Stomach (tissue), 9 donors: ENCODE results near the gene SORCS2. TPM values are rescaled to one million over a fixed set of nuclear protein-coding genes. Genes with fewer than 3 reads are reported as not detected.

Source experiments
- DNase-seq, 2 donors: peaks; one replicate each; pipeline versions ENCODE4 v3.0.0 to v3.0.0-alpha.2; 2013 to 2019
- H3K27ac ChIP-seq, 5 donors: fragments of 200-600 bp in 4 of 5; sonication (generic) in 4 of 5; one replicate each; pipeline ENCODE4 v1.5.1; 2013 to 2019; ENCODE audit warnings: mild to moderate bottlenecking in 1 of 5, moderate library complexity in 1 of 5
- H3K27me3 ChIP-seq, 3 donors: fragments of 200-600 bp; sonication (generic); one replicate each; pipeline ENCODE4 v1.5.1; 2017 to 2019; ENCODE audit warnings: mixed run types in 1 of 3
- H3K36me3 ChIP-seq, 4 donors: fragments of 200-600 bp; sonication (generic); 1 replicate in 3 of 4; 2 replicates in 1 of 4; pipeline ENCODE4 v1.5.1; 2016 to 2019
- H3K4me1 ChIP-seq, 4 donors: fragments of 200-600 bp; sonication (generic); one replicate each; pipeline ENCODE4 v1.5.1; 2016 to 2019
- H3K4me3 ChIP-seq, 4 donors: fragments of 200-600 bp; sonication (generic) in 3 of 4; one replicate each; pipeline ENCODE4 v1.5.1; 2016 to 2019; ENCODE audit warnings: mild to moderate bottlenecking in 1 of 4
- H3K9me3 ChIP-seq, 4 donors: fragments of 200-600 bp; sonication (generic); one replicate each; pipeline ENCODE4 v1.5.1; 2016 to 2019
- EP300 ChIP-seq: sonication (generic); formaldehyde crosslinking; IDR thresholded peaks from one replicate; pipeline ENCODE4 v1.6.1; 2017; ENCODE audit warnings: antibody characterized with exemption
- POLR2A ChIP-seq, 4 donors: fragments of 450-650 bp; IDR thresholded peaks; one replicate each; pipeline ENCODE4 v1.6.1; 2016; ENCODE audit warnings: antibody characterized with exemption in 4 of 4, control low read depth in 2 of 4, mild to moderate bottlenecking in 1 of 4, moderate library complexity in 1 of 4
- POLR2AphosphoS5 ChIP-seq, 3 donors: sonication (generic); formaldehyde crosslinking; IDR thresholded peaks; one replicate each; pipeline ENCODE4 v1.6.1; 2016; ENCODE audit warnings: antibody characterized with exemption in 3 of 3
- WGBS, 5 donors: extraction: QIAGEN DNeasy Blood & Tissue Kit in 3 of 5; methylation state at CpG; one replicate each; pipeline versions ENCODE4 v1.1.5 to v1.1.7; 2013 to 2018; 5-methylcytosine and 5-hydroxymethylcytosine counted together
- intact Hi-C: fragments of 100-400 bp; cut with DNase I; formaldehyde crosslinking; loops from one replicate; pipeline ENCODE4 v1.15.1; 2023; ENCODE audit warnings: low total_unique reads
- polyA plus RNA-seq, 3 donors: library from polyadenylated mRNA; stranded (reverse); fragments of 200-250 nt; gene quantifications; one replicate each; pipeline ENCODE4 v1.2.3, GENCODE V29; 2013
- total RNA-seq, 5 donors: library from RNA; depleted of rRNA; stranded (reverse); fragments of >200 nt; gene quantifications; one replicate each; pipeline versions ENCODE4 v1.1.0 to v1.2.3, GENCODE V29; 2014 to 2016
- TF ChIP-seq, protein P1 (sequence below), 7 experiments: fragments of 450-650 bp in 4 of 7; fragments of 200-600 bp in 3 of 7; sonication (generic) in 3 of 7; IDR thresholded peaks; one replicate each; pipeline ENCODE4 v1.5.1; 2016 to 2019; ENCODE audit warnings: antibody characterized with exemption in 7 of 7, control low read depth in 2 of 7, mild to moderate bottlenecking in 1 of 7
- donor health status: healthy with polysubstance abuse.
- donor health status: Bipolar disorder and iron deficiency.
- donor health status: healthy.

The SORCS2 gene
- total and polyA plus RNA-seq, 8 donors = under 0.01 to 13.0 (median 0.50) TPM; not detected in 1

DNA sequence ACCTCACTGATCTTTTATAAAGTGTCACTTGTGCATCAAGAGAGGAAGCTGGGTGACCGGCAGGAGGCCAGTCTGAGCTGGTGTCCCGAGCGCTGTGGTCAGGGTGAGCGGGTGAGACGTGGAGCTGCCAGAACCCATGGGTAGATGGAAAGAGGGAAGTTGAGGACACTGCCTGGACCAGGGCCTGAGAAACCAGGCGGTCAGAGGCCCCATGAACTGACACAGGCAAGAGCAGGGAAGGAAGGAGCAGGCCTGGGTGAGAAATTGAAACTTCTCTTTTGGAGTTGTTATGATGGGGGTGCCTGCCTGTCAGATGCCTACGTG lies 554.7 kb downstream of the SORCS2 start:
- intact Hi-C loops = no loop called here
- Histone ChIP-seq H3K4me1 (peaks cover 0 to 11% (median 0%) of the 10 kb centered on the region in 4 donors), H3K4me3 (no peak overlapping the region), H3K9me3 (no peaks in the 10 kb centered on the region), H3K36me3 (no peaks in the 10 kb centered on the region), H3K27ac (no peak overlapping the region), H3K27me3 (no peaks in the 10 kb centered on the region)
- WGBS, 5 donors = 92 to 94% (median 92%) methylated on average over 7 of the region's 7 CpGs
- TF ChIP-seq POLR2A (IDR thresholded peaks at IDR 0.05) = no peak
- no peak for TF ChIP-seq POLR2AphosphoS5 (IDR thresholded peaks at IDR 0.05)
- TF ChIP-seq, protein P1, sequence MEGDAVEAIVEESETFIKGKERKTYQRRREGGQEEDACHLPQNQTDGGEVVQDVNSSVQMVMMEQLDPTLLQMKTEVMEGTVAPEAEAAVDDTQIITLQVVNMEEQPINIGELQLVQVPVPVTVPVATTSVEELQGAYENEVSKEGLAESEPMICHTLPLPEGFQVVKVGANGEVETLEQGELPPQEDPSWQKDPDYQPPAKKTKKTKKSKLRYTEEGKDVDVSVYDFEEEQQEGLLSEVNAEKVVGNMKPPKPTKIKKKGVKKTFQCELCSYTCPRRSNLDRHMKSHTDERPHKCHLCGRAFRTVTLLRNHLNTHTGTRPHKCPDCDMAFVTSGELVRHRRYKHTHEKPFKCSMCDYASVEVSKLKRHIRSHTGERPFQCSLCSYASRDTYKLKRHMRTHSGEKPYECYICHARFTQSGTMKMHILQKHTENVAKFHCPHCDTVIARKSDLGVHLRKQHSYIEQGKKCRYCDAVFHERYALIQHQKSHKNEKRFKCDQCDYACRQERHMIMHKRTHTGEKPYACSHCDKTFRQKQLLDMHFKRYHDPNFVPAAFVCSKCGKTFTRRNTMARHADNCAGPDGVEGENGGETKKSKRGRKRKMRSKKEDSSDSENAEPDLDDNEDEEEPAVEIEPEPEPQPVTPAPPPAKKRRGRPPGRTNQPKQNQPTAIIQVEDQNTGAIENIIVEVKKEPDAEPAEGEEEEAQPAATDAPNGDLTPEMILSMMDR (IDR thresholded peaks at IDR 0.05) = no peak
- no peak for TF ChIP-seq EP300
- DNase-seq = no peak

DNA sequence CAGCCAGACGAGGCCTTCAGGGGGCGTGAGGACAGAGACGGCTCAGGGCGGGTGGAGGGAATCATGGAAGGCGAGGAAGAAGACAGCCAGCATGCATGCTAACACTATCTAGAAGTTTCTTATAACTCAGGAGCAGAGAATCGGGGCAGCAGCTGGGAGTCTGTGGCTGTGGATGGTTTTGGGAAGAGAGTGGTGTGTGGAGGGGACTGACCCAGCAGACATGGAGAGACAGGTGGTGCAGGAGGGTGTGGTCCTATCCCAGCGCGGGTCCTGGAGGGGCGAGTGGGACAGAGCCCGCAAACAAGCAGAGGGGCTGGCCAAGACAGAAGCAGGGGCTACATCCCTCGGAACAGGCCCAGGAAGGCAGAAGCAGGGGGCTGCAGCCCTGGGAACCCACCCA lies 555.2 kb downstream of the SORCS2 start:
- Histone ChIP-seq H3K27ac (no peak overlapping the region), H3K4me3 (no peak overlapping the region), H3K9me3 (no peaks in the 10 kb centered on the region), H3K27me3 (no peaks in the 10 kb centered on the region), H3K36me3 (no peaks in the 10 kb centered on the region), H3K4me1 (peaks cover 0 to 11% (median 0%) of the 10 kb centered on the region in 4 donors)
- DNase-seq = no peak
- TF ChIP-seq EP300 = no peak
- TF ChIP-seq, protein P1 (IDR thresholded peaks at IDR 0.05) = no peak
- intact Hi-C loops = no loop called here
- 92 to 98% (median 94%) methylated on average over 11 of the region's 11 CpGs for WGBS, 5 donors

DNA sequence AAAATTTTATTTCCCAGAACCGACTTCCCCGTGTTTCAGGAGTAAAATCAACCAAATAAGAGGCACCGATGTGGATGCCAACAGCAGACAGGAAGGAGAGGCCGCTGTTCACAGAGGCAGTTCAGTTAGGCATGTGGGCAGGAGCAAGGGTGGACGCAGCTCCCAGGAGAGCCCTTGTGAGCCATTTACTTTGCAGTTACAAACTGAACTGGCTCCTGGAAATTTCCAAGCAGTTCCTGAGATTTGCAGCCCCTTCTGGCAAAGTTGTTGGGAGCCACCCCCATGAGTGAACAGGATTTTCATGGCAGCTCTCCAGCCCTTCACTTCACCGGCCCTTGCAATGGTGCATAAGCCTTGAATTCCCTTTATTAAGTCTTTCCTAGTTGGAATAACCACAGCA lies 558.2 kb downstream of the SORCS2 start:
- intact Hi-C loops = no loop called here
- DNase-seq = peak in 1 of 2 donors; percentile 40
- WGBS, 5 donors = 57 to 88% (median 66%) methylated on average over 6 of the region's 6 CpGs
- H3K36me3 ChIP-seq = no peaks in the 10 kb centered on the region
- no peak overlapping the region for H3K27ac ChIP-seq
- H3K4me3 ChIP-seq = no peak overlapping the region
- peaks cover 0 to 11% (median 0%) of the 10 kb centered on the region in 4 donors for H3K4me1 ChIP-seq
- H3K9me3 ChIP-seq = no peaks in the 10 kb centered on the region
- no peak for TF ChIP-seq EP300
- TF ChIP-seq POLR2A (IDR thresholded peaks at IDR 0.05) = no peak
- no peak for TF ChIP-seq POLR2AphosphoS5 (IDR thresholded peaks at IDR 0.05)
- TF ChIP-seq, protein P1 (IDR thresholded peaks at IDR 0.05) = no peak
- no peaks in the 10 kb centered on the region for H3K27me3 ChIP-seq

DNA sequence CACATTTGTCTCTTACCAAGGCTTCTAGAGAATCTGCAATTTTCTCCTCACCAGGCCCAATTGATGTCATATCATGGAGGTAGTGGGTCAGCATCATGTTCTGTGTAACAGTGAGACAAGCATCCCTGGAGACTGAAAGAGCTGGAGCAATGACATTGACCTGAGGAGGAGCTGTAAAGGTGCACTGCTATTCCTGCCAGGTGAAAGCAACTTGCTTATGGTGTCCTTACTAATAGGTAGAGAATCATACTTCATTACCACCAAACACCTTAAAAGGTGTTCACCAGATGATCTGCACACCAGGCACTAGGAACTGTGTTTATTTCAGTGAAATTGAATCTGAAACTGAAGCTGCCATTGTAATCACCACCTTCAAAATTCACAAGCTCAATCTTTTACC lies 558.6 kb downstream of the SORCS2 start:
- no peak for TF ChIP-seq EP300
- TF ChIP-seq, protein P1 (IDR thresholded peaks at IDR 0.05) = no peak
- no peak for TF ChIP-seq POLR2A (IDR thresholded peaks at IDR 0.05)
- Histone ChIP-seq H3K9me3 (no peaks in the 10 kb centered on the region), H3K27ac (no peak overlapping the region), H3K36me3 (no peaks in the 10 kb centered on the region), H3K4me1 (peaks cover 0 to 11% (median 0%) of the 10 kb centered on the region in 4 donors), H3K4me3 (no peak overlapping the region), H3K27me3 (no peaks in the 10 kb centered on the region)
- no peak for DNase-seq
- intact Hi-C loops = no loop called here

DNA sequence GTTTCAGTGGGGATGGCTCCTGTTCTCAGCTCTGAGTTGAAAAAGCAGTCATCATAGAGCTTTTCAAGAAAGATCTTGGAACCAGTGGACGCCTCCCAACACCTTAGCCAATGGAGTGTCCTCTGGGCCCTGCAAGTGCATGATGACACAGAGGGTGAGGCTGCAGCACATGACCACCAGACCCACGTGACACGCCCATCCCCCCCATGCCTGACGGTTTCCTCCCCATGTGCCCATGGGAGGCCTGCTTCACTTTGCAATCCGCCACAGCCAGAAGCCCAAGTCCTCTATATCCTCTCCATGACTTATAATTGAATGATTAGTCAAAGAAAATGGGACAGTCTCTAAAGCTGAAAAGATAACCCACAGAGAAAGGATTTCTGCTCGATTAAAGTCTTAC lies 560.3 kb downstream of the SORCS2 start:
- 86 to 90% (median 89%) methylated on average over 6 of the region's 6 CpGs for WGBS, 5 donors
- intact Hi-C loops = no loop called here
- no peak for TF ChIP-seq EP300
- no peak for TF ChIP-seq POLR2AphosphoS5 (IDR thresholded peaks at IDR 0.05)
- TF ChIP-seq POLR2A (IDR thresholded peaks at IDR 0.05) = no peak
- TF ChIP-seq, protein P1 (IDR thresholded peaks at IDR 0.05) = no peak
- Histone ChIP-seq H3K27me3 (no peaks in the 10 kb centered on the region), H3K36me3 (no peaks in the 10 kb centered on the region), H3K9me3 (no peaks in the 10 kb centered on the region), H3K4me1 (peaks cover 0 to 11% (median 0%) of the 10 kb centered on the region in 4 donors), H3K4me3 (no peak overlapping the region), H3K27ac (no peak overlapping the region)
- DNase-seq = no peak
